ENCODE results near the gene NKAPL.
"Not testable (repeated sequence)": the region's sequence is repeated elsewhere in the genome, so short reads cannot be mapped to it uniquely, and the experiment has no call there.

NKAPL gene

GRCh38 chr6:28303570-28303969, 44.5 kb downstream of the NKAPL start:
- DNase-seq, result no peak

DNA sequence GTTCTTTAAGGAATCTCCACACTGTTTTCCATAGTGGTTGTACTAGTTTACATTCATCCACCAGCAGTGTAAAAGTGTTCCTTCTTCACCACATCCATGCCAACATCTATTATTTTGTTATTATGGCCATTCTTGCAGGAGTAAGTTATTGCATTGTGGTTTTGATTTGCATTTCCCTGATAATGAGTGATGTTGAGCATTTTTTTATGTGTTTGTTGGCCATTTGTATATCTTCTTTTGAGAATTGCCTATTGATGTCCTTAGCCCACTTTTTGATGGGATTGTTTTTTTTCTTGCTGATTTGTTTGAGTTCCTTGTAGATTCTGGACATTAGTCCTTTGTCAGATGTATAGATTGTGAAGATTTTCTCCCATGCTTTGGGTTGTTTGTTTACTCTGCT, 47.3 kb downstream of the NKAPL start:
- not testable (repeated sequence) for DNase-seq

Measured in NCI-H510A treated with DMSO at 0.1 percent for 48 hours (cell line).